Esophagus muscularis mucosa (tissue), 4 donors: Measurements from ENCODE around the gene ERI3. TPM values are rescaled to one million over a fixed set of nuclear protein-coding genes. Genes with fewer than 3 reads are reported as not detected.
A peak's percentile ranks its signal among the peaks of the same experiment; 100 is the strongest.

Experiments used
- DNase-seq: peaks from one replicate; pipeline ENCODE4 v3.0.0-alpha.2; 2017; ENCODE audit errors: extremely low spot score
- H3K27ac ChIP-seq, 4 donors: fragments of 200-600 bp; sonication (generic); replicated peaks in 1 of 4; 1 replicate in 3 of 4; 2 replicates in 1 of 4; pipeline ENCODE4 v1.5.1; 2016 to 2019; ENCODE audit warnings: mild to moderate bottlenecking in 1 of 4
- H3K27me3 ChIP-seq, 4 donors: fragments of 200-600 bp; sonication (generic); one replicate each; pipeline versions ENCODE4 v1.5.1 to v1.6.0; 2016 to 2019
- H3K36me3 ChIP-seq, 4 donors: fragments of 200-600 bp; sonication (generic); one replicate each; pipeline ENCODE4 v1.5.1; 2016 to 2019
- H3K4me1 ChIP-seq, 4 donors: fragments of 200-600 bp; sonication (generic); one replicate each; pipeline ENCODE4 v1.5.1; 2016 to 2019
- H3K4me3 ChIP-seq, 4 donors: fragments of 200-600 bp; sonication (generic); 1 replicate in 2 of 4; 2 replicates in 2 of 4; pipeline ENCODE4 v1.5.1; 2016 to 2019; ENCODE audit warnings: mild to moderate bottlenecking in 4 of 4, moderate library complexity in 1 of 4
- H3K9me3 ChIP-seq, 4 donors: fragments of 200-600 bp; sonication (generic); 1 replicate in 3 of 4; 2 replicates in 1 of 4; pipeline ENCODE4 v1.5.1; 2016 to 2019
- CTCF ChIP-seq, 3 experiments: fragments of 200-600 bp in 2 of 3; fragments of 450-650 bp in 1 of 3; sonication (generic) in 2 of 3; IDR thresholded peaks; one replicate each; pipeline ENCODE4 v1.5.1; 2017 to 2019; ENCODE audit warnings: antibody characterized with exemption in 3 of 3, mild to moderate bottlenecking in 2 of 3, moderate library complexity in 1 of 3
- EP300 ChIP-seq: sonication (generic); formaldehyde crosslinking; IDR thresholded peaks from one replicate; pipeline ENCODE4 v1.6.1; 2017; ENCODE audit warnings: antibody characterized with exemption
- POLR2A ChIP-seq: fragments of 450-650 bp; IDR thresholded peaks from one replicate; pipeline ENCODE4 v1.6.1; 2017; ENCODE audit warnings: antibody characterized with exemption, moderate library complexity, mild to moderate bottlenecking, low read depth
- POLR2AphosphoS5 ChIP-seq, 2 donors: sonication (generic); formaldehyde crosslinking; IDR thresholded peaks; one replicate each; pipeline ENCODE4 v1.6.1; 2017; ENCODE audit warnings: antibody characterized with exemption in 2 of 2
- WGBS: methylation state at CpG from one replicate; pipeline ENCODE4 v1.1.5; 2018; 5-methylcytosine and 5-hydroxymethylcytosine counted together
- intact Hi-C: fragments of 100-400 bp; cut with DNase I; formaldehyde crosslinking; loops from one replicate; pipeline ENCODE4 v1.15.1; 2023
- total RNA-seq, 4 donors: library from RNA; depleted of rRNA; stranded (reverse); fragments of >200 nt; gene quantifications; one replicate each; pipeline versions ENCODE4 v1.1.0 to v1.2.1, GENCODE V29; 2016

ERI3 gene
- total RNA-seq, 4 donors from 2014 or later: 40.4 to 56.6 (median 47.0) TPM

GRCh38 chr1:44388551-44388950 is 33.5 kb upstream of the ERI3 start:
- 70% methylated on average over 2 of the region's 2 CpGs for WGBS
- TF ChIP-seq EP300 (no peak), POLR2A (no peak), CTCF (IDR thresholded peaks at IDR 0.05) (no peak), POLR2AphosphoS5 (IDR thresholded peaks at IDR 0.05) (no peak)
- H3K9me3 ChIP-seq: no peaks in the 10 kb centered on the region
- DNase-seq: no peak
- no peaks in the 10 kb centered on the region for H3K36me3 ChIP-seq
- no peak overlapping the region for H3K4me3 ChIP-seq
- H3K27me3 ChIP-seq: peaks cover 0 to 31% (median 0%) of the 10 kb centered on the region in 4 donors
- H3K27ac ChIP-seq: no peak overlapping the region
- intact Hi-C loops: no loop called here
- no peaks in the 10 kb centered on the region for H3K4me1 ChIP-seq

GRCh38 chr1:44380666-44381177 is 25.7 kb upstream of the ERI3 start:
- Histone ChIP-seq H3K27me3 (peaks cover 0 to under 1% (median 0%) of the 10 kb centered on the region in 4 donors), H3K4me3 (no peak overlapping the region), H3K4me1 (no peaks in the 10 kb centered on the region), H3K9me3 (no peaks in the 10 kb centered on the region), H3K27ac (no peak overlapping the region), H3K36me3 (no peaks in the 10 kb centered on the region)
- intact Hi-C loops: no loop called here
- DNase-seq: no peak
- 79% methylated on average over 1 of the region's 3 CpGs for WGBS
- no peak for TF ChIP-seq POLR2A
- no peak for TF ChIP-seq EP300

- Histone ChIP-seq H3K4me1 (no peaks in the 10 kb centered on the region), H3K36me3 (no peaks in the 10 kb centered on the region), H3K9me3 (no peaks in the 10 kb centered on the region), H3K4me3 (no peak overlapping the region), H3K27ac (no peak overlapping the region), H3K27me3 (no peaks in the 10 kb centered on the region)
- no peak for TF ChIP-seq EP300
- TF ChIP-seq POLR2A: no peak
- TF ChIP-seq POLR2AphosphoS5 (IDR thresholded peaks at IDR 0.05): no peak
- peak; percentile 55 to 70 (median 59) for TF ChIP-seq CTCF (IDR thresholded peaks at IDR 0.05)
- intact Hi-C loops: loop anchor here (2.0 kb wide), 1 partner anchor 217 kb away; no protein-coding TSS in a partner anchor
- WGBS: 69% methylated on average over 9 of the region's 12 CpGs
- no peak for DNase-seq
Measured at GRCh38 chr1:44377925-44378784, 23.1 kb upstream of the ERI3 start.

- Histone ChIP-seq H3K4me3 (no peak overlapping the region), H3K36me3 (no peaks in the 10 kb centered on the region), H3K27ac (no peak overlapping the region), H3K9me3 (no peaks in the 10 kb centered on the region), H3K27me3 (no peaks in the 10 kb centered on the region), H3K4me1 (no peaks in the 10 kb centered on the region)
- intact Hi-C loops: no loop called here
- DNase-seq: no peak
- 97% methylated on average over 6 of the region's 6 CpGs for WGBS
- TF ChIP-seq POLR2A (no peak), CTCF (IDR thresholded peaks at IDR 0.05) (no peak), POLR2AphosphoS5 (IDR thresholded peaks at IDR 0.05) (no peak), EP300 (no peak)
Measured at GRCh38 chr1:44375547-44375946, 20.5 kb upstream of the ERI3 start.

- H3K27me3 ChIP-seq: peaks cover 0 to 3% (median 0%) of the 10 kb centered on the region in 4 donors
- H3K9me3 ChIP-seq: no peaks in the 10 kb centered on the region
- H3K4me1 ChIP-seq: no peaks in the 10 kb centered on the region
- no peak overlapping the region for H3K4me3 ChIP-seq
- no peak for DNase-seq
- TF ChIP-seq POLR2A: no peak
- no peak for TF ChIP-seq EP300
- no peak for TF ChIP-seq CTCF (IDR thresholded peaks at IDR 0.05)
- TF ChIP-seq POLR2AphosphoS5 (IDR thresholded peaks at IDR 0.05): no peak
- intact Hi-C loops: no loop called here
- H3K27ac ChIP-seq: no peak overlapping the region
- no peaks in the 10 kb centered on the region for H3K36me3 ChIP-seq
Measured at GRCh38 chr1:44371206-44371605, 16.1 kb upstream of the ERI3 start.
